Fibroblast of lung (primary cell): ENCODE results near the gene TSPAN9. TPM values are rescaled to one million over a fixed set of nuclear protein-coding genes. Genes with fewer than 3 reads are reported as not detected.

Experiments
- DNase-seq, 2 donors: peaks; one replicate each; pipeline versions ENCODE4 v3.0.0 to v3.0.0-alpha.2; 2010; ENCODE audit warnings: low read depth in 2 of 2
- H2AFZ ChIP-seq: 2 replicates; pipeline ENCODE4 v1.5.1; 2012; ENCODE audit warnings: low read length, control low read depth, inconsistent platforms
- H3K27ac ChIP-seq: 2 replicates; pipeline ENCODE4 v1.5.1; 2011; ENCODE audit warnings: low read length, control low read depth; ENCODE audit not compliant: insufficient read depth
- H3K27me3 ChIP-seq: 2 replicates; pipeline ENCODE4 v1.5.1; 2011; ENCODE audit warnings: mild to moderate bottlenecking, low read length; ENCODE audit not compliant: control insufficient read depth, insufficient read depth
- H3K36me3 ChIP-seq: 2 replicates; pipeline ENCODE4 v1.5.1; 2011; ENCODE audit warnings: low read length; ENCODE audit not compliant: control insufficient read depth, insufficient read depth
- H3K4me1 ChIP-seq: 2 replicates; pipeline ENCODE4 v1.5.1; 2011; ENCODE audit warnings: low read length; ENCODE audit not compliant: control insufficient read depth, insufficient read depth; ENCODE audit errors: extremely low read depth
- H3K4me2 ChIP-seq: 2 replicates; pipeline ENCODE4 v1.5.1; 2011; ENCODE audit warnings: low read length, control low read depth; ENCODE audit not compliant: insufficient read depth; ENCODE audit errors: extremely low read depth
- H3K4me3 ChIP-seq, 4 experiments: fragments of 200-600 bp in 1 of 4; sonication (generic) in 1 of 4; replicated peaks in 1 of 4; 2 replicates each; pipeline ENCODE4 v1.5.1; 2011 to 2016; ENCODE audit warnings: low read length in 4 of 4, low read depth in 3 of 4, mild to moderate bottlenecking in 3 of 4, control low read depth in 2 of 4, inconsistent platforms in 1 of 4, mixed read lengths in 1 of 4; ENCODE audit not compliant: insufficient read depth in 1 of 4; ENCODE audit errors: control extremely low read depth in 1 of 4
- H3K79me2 ChIP-seq: 2 replicates; pipeline ENCODE4 v1.5.1; 2012; ENCODE audit warnings: mild to moderate bottlenecking, low read length, inconsistent platforms; ENCODE audit not compliant: control insufficient read depth, insufficient read depth
- H3K9ac ChIP-seq: 2 replicates; pipeline ENCODE4 v1.5.1; 2011; ENCODE audit warnings: mild to moderate bottlenecking, low read length, control low read depth; ENCODE audit not compliant: insufficient read depth
- H3K9me3 ChIP-seq: 2 replicates; pipeline ENCODE4 v1.5.1; 2012; ENCODE audit warnings: low read depth, low read length; ENCODE audit not compliant: control insufficient read depth, insufficient read depth
- H4K20me1 ChIP-seq: 2 replicates; pipeline ENCODE4 v1.5.1; 2011; ENCODE audit warnings: low read length; ENCODE audit not compliant: control insufficient read depth, insufficient read depth; ENCODE audit errors: extremely low read depth
- CTCF ChIP-seq, 2 donors: IDR thresholded peaks in 1 of 2; conservative IDR thresholded peaks in 1 of 2; 1 replicate in 1 of 2; 2 replicates in 1 of 2; pipeline ENCODE4 v1.5.1; 2011 to 2012; ENCODE audit warnings: low read length in 2 of 2, control low read depth in 1 of 2, inconsistent platforms in 1 of 2, low read depth in 1 of 2, mild to moderate bottlenecking in 1 of 2
- EZH2 ChIP-seq: IDR thresholded peaks from 2 replicates; pipeline ENCODE4 v1.5.1; 2012; ENCODE audit warnings: low read length, control low read depth, mild to moderate bottlenecking; ENCODE audit errors: missing control alignments
- polyA plus RNA-seq, 2 donors: library from polyadenylated mRNA; depleted of rRNA in 1 of 2; stranded (reverse) in 1 of 2; unstranded in 1 of 2; fragments of >200 nt; gene quantifications; 2 replicates each; pipeline ENCODE4 v1.2.1, GENCODE V29; 2011 to 2012; ENCODE audit warnings: missing spikeins in 1 of 2
- total RNA-seq: library from RNA; depleted of rRNA; stranded (reverse); fragments of >200 nt; gene quantifications from 2 replicates; pipeline ENCODE4 v1.2.1, GENCODE V29; 2014

Gene TSPAN9
- total and polyA plus RNA-seq, 2 donors (not counting 1 experiment from before 2014, with no cell fraction given) = 31.1 to 35.2 TPM

- Histone ChIP-seq H3K4me2 (no peak overlapping the region), H3K27me3 (peaks cover 13% of the 10 kb centered on the region), H3K36me3 (no peaks in the 10 kb centered on the region), H2AFZ (no peak overlapping the region), H3K4me3 (no peak overlapping the region), H3K9me3 (no peaks in the 10 kb centered on the region), H4K20me1 (no peaks in the 10 kb centered on the region), H3K27ac (no peak overlapping the region), H3K4me1 (no peaks in the 10 kb centered on the region), H3K79me2 (no peaks in the 10 kb centered on the region), H3K9ac (no peak overlapping the region)
- DNase-seq = no peak
- TF ChIP-seq EZH2 (no peak), CTCF (conservative IDR thresholded peaks at IDR 0.05 in 1 of 2, IDR thresholded peaks at IDR 0.05 in 1 of 2; ENCODE audit: low read depth in 1 of 2, low read length in 2 of 2) (no peak)
These were observed 244.7 kb downstream of the TSPAN9 start for GRCh38 chr12:3321881-3322280.

GRCh38 chr12:3323002-3323685, 246.0 kb downstream of the TSPAN9 start:
- Histone ChIP-seq H3K27ac (no peak overlapping the region), H4K20me1 (no peaks in the 10 kb centered on the region), H3K79me2 (no peaks in the 10 kb centered on the region), H3K4me3 (no peak overlapping the region), H3K4me1 (no peaks in the 10 kb centered on the region), H3K9ac (no peak overlapping the region), H3K9me3 (no peaks in the 10 kb centered on the region), H3K36me3 (no peaks in the 10 kb centered on the region), H3K4me2 (no peak overlapping the region), H2AFZ (no peak overlapping the region), H3K27me3 (peaks cover 8% of the 10 kb centered on the region)
- TF ChIP-seq CTCF (conservative IDR thresholded peaks at IDR 0.05 in 1 of 2, IDR thresholded peaks at IDR 0.05 in 1 of 2; ENCODE audit: low read depth in 1 of 2, low read length in 2 of 2) (no peak), EZH2 (no peak)
- no peak for DNase-seq

GRCh38 chr12:3325736-3326135, 248.6 kb downstream of the TSPAN9 start:
- Histone ChIP-seq H3K27me3 (peaks cover 3% of the 10 kb centered on the region), H3K9ac (no peak overlapping the region), H3K36me3 (no peaks in the 10 kb centered on the region), H2AFZ (no peak overlapping the region), H3K9me3 (no peaks in the 10 kb centered on the region), H3K27ac (no peak overlapping the region), H3K4me3 (no peak overlapping the region), H4K20me1 (no peaks in the 10 kb centered on the region), H3K4me2 (no peak overlapping the region), H3K79me2 (no peaks in the 10 kb centered on the region), H3K4me1 (no peaks in the 10 kb centered on the region)
- no peak for DNase-seq
- TF ChIP-seq CTCF (conservative IDR thresholded peaks at IDR 0.05 in 1 of 2, IDR thresholded peaks at IDR 0.05 in 1 of 2; ENCODE audit: low read depth in 1 of 2, low read length in 2 of 2) = no peak
